Neural crest cell (in vitro differentiated cells): ENCODE data around the gene BHMT2. TPM values are rescaled to one million over a fixed set of nuclear protein-coding genes. Genes with fewer than 3 reads are reported as not detected.

Experiments used
- DNase-seq: peaks from one replicate; pipeline ENCODE4 v3.0.0; 2021; ENCODE audit warnings: low read depth, mixed read lengths, low spot score
- H3K27ac Mint-ChIP-seq: one replicate; pipeline ENCODE4 v1.8.0; 2021; ENCODE audit warnings: mild to moderate bottlenecking, mixed read lengths; ENCODE audit not compliant: unreplicated experiment
- H3K27me3 Mint-ChIP-seq: 2 replicates; pipeline ENCODE4 v1.8.0; 2021; ENCODE audit warnings: low read depth, mild to moderate bottlenecking, mixed read lengths
- H3K36me3 Mint-ChIP-seq: 2 replicates; pipeline ENCODE4 v1.8.0; 2021; ENCODE audit warnings: low read depth, mild to moderate bottlenecking, mixed read lengths
- H3K4me1 Mint-ChIP-seq: 2 replicates; pipeline ENCODE4 v1.8.0; 2021; ENCODE audit warnings: mixed read lengths
- H3K4me3 Mint-ChIP-seq: one replicate; pipeline ENCODE4 v1.8.0; 2021; ENCODE audit warnings: mild to moderate bottlenecking, mixed read lengths
- H3K9me3 Mint-ChIP-seq: 2 replicates; pipeline ENCODE4 v1.8.0; 2021; ENCODE audit warnings: mixed read lengths
- total RNA-seq: library from RNA; stranded (reverse); gene quantifications from 2 replicates; pipeline ENCODE4 v1.2.1, GENCODE V29; 2021
- TF ChIP-seq, protein P1 (sequence below): fragments of 200-600 bp; sonication (generic); conservative IDR thresholded peaks from 2 replicates; pipeline ENCODE4 v1.5.0; 2021; ENCODE audit warnings: antibody characterized with exemption, mild to moderate bottlenecking

BHMT2 gene
- total RNA-seq, 1 donor from 2014 or later: not detected

DNA sequence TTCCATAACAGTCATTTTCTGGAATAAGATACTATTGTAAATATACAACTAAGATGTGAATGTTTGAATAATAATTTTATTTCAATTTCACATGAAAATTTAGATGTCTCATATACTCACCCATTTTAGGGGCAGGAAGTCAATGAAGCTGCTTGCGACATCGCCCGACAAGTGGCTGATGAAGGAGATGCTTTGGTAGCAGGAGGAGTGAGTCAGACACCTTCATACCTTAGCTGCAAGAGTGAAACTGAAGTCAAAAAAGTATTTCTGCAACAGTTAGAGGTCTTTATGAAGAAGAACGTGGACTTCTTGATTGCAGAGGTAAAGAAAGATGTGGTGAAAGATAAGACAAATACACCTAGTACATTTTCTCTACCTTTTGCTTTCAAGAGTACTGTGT, 50.7 kb downstream of the BHMT2 start:
- Mint-ChIP-seq H3K36me3 (no peaks in the 10 kb centered on the region), H3K9me3 (peaks cover 2% of the 10 kb centered on the region), H3K4me3 (no peak overlapping the region), H3K4me1 (no peaks in the 10 kb centered on the region), H3K27me3 (peaks cover 22% of the 10 kb centered on the region), H3K27ac (no peak overlapping the region)
- no peak for DNase-seq
- TF ChIP-seq, protein P1, sequence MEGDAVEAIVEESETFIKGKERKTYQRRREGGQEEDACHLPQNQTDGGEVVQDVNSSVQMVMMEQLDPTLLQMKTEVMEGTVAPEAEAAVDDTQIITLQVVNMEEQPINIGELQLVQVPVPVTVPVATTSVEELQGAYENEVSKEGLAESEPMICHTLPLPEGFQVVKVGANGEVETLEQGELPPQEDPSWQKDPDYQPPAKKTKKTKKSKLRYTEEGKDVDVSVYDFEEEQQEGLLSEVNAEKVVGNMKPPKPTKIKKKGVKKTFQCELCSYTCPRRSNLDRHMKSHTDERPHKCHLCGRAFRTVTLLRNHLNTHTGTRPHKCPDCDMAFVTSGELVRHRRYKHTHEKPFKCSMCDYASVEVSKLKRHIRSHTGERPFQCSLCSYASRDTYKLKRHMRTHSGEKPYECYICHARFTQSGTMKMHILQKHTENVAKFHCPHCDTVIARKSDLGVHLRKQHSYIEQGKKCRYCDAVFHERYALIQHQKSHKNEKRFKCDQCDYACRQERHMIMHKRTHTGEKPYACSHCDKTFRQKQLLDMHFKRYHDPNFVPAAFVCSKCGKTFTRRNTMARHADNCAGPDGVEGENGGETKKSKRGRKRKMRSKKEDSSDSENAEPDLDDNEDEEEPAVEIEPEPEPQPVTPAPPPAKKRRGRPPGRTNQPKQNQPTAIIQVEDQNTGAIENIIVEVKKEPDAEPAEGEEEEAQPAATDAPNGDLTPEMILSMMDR: no peak

DNA sequence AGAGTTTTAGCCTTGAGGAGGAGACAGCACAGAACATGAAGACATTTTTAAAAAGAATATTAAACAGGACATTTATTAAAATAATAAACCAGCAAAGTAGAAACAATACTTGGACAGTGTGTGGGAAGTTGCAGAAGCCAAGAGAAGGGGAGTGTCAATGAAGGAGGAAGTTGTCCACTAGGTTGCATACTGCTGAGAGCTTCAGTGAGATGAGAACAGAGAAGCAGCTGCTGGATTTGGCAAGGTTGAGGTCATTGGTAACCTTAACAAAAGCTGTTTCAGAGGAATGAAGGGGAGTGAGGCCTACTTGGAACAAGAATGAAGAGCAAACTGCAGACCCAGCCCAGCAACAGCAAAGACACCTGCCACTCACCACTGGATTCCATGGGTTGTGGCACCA, 53.4 kb downstream of the BHMT2 start:
- TF ChIP-seq, protein P1: no peak
- H3K9me3 Mint-ChIP-seq: peaks cover 2% of the 10 kb centered on the region
- H3K4me3 Mint-ChIP-seq: no peak overlapping the region
- H3K36me3 Mint-ChIP-seq: no peaks in the 10 kb centered on the region
- DNase-seq: no peak
- H3K27ac Mint-ChIP-seq: no peak overlapping the region
- H3K27me3 Mint-ChIP-seq: peaks cover 7% of the 10 kb centered on the region
- H3K4me1 Mint-ChIP-seq: no peaks in the 10 kb centered on the region

DNA sequence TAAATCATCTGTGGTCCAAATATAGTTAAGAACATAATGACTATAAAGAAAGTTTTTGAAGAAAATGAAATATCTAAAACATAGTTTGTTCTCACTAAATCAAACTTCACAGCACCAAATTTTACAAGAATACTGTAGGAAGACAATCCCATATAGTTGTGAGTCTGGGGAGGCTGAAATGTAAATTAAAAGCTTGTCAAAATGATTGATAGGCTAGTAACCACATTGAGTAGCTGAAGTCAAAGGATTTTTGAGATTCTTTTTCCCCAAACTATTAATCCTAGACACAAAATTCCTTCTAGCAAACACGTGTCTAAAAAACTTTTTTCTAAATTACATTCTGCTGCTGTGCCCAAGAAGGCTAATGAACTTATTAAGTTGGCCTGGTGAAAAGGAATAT, 55.0 kb downstream of the BHMT2 start:
- TF ChIP-seq, protein P1: no peak
- Mint-ChIP-seq H3K36me3 (no peaks in the 10 kb centered on the region), H3K27me3 (no peaks in the 10 kb centered on the region), H3K4me1 (no peaks in the 10 kb centered on the region), H3K4me3 (no peak overlapping the region), H3K9me3 (peaks cover 2% of the 10 kb centered on the region), H3K27ac (no peak overlapping the region)
- DNase-seq: no peak

DNA sequence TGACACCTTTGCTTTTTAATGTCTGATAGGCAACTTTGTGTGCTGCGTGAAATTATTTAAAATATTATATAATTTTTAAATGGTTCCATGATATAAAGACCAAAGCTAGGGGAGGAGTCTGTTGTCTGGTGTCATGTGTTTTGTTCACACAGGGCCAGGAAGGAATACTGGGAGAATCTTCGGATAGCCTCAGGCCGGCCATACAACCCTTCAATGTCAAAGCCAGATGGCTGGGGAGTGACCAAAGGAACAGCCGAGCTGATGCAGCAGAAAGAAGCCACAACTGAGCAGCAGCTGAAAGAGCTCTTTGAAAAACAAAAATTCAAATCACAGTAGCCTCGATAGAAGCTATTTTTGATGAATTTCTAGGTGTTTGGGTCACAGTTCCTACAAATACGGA, 61.2 kb downstream of the BHMT2 start:
- Mint-ChIP-seq H3K4me3 (no peak overlapping the region), H3K27me3 (no peaks in the 10 kb centered on the region), H3K4me1 (peaks cover 13% of the 10 kb centered on the region), H3K9me3 (no peaks in the 10 kb centered on the region), H3K27ac (no peak overlapping the region), H3K36me3 (no peaks in the 10 kb centered on the region)
- TF ChIP-seq, protein P1: no peak
- DNase-seq: no peak

DNA sequence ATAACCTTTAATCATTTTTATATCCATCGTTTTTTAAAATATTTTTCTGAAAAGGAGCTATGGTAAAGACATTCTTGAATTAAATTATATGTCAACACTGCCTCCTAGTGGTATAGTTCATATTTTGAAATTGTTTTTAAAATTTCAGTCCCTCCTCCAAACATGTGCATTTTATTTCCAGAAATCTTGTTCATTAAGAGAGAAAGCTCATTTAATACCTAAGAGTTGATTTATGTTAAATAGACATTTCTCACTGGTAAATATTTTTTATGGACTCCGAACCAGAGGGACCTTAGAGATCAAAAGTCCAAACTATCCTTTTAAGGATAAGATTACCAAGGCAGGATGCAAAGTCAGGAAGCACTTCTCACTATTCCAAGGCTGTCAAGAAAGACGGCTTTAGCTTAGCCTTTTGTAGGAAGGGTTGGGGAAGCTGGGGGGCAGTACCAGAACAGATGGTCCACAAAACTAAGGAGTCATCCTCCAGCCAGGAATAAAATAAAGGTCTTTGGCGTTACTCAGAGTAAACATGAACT, 63.6 kb downstream of the BHMT2 start:
- Mint-ChIP-seq H3K4me1 (peaks cover 13% of the 10 kb centered on the region), H3K9me3 (no peaks in the 10 kb centered on the region), H3K36me3 (no peaks in the 10 kb centered on the region), H3K4me3 (peak overlapping the region; percentile 73), H3K27ac (no peak overlapping the region), H3K27me3 (no peaks in the 10 kb centered on the region)
- no peak for DNase-seq
- TF ChIP-seq, protein P1: peak; percentile 67
